HepG2 (cell line): Measurements from ENCODE around the gene PMEPA1. TPM values are rescaled to one million over a fixed set of nuclear protein-coding genes. Genes with fewer than 3 reads are reported as not detected.

Experiments used
- ATAC-seq: fragments of 200-7000 bp; cut with Tn5 transposase; 3 replicates; pipeline ENCODE4 v1.9.1; 2020; ENCODE audit warnings: mild to moderate bottlenecking, moderate library complexity
- BruUV-seq: library from RNA; stranded (reverse); fragments of 400-500 nt; replicated peaks from 2 replicates; lab custom pipeline; 2021; lab: Mats Ljungman, UMichigan
- CTCF ChIA-PET: fragments of 300-600 bp; formaldehyde crosslinking; extraction: SDS; loops from one replicate; lab custom pipeline; 2021; ENCODE audit warnings: low total read pairs, inconsistent platforms, low intra/inter-chr PET ratio; lab: Yijun Ruan, JAX
- POLR2A ChIA-PET: fragments of 350-600 bp; sonication (Branson Sonifier 250); formaldehyde crosslinking; loops from one replicate; lab custom pipeline; 2020; ENCODE audit warnings: antibody characterized with exemption, inconsistent platforms; lab: Yijun Ruan, JAX
- DNase-seq: peaks from one replicate; pipeline ENCODE4 v3.0.0-alpha.2; 2015; ENCODE audit warnings: low spot score
- FAIRE-seq: peaks from 3 replicates; lab custom pipeline; 2011; peaks lifted over from hg19 to GRCh38; lab: Jason Lieb, UNC
- H2AFZ ChIP-seq: one replicate; pipeline ENCODE4 v1.6.1; 2011; ENCODE audit warnings: low read length, inconsistent platforms
- H3K27ac ChIP-seq: fragments of 300-600 bp; 3 replicates; pipeline ENCODE4 v1.8.0; 2011; ENCODE audit warnings: mixed run types, mild to moderate bottlenecking, mixed read lengths, low read length, inconsistent platforms; ENCODE audit not compliant: insufficient read depth; ENCODE audit errors: extremely low read length
- H3K27me3 ChIP-seq, 2 experiments: fragments of 200-600 bp in 1 of 2; 2 replicates in 1 of 2; 3 replicates in 1 of 2; pipeline versions ENCODE4 v1.6.0 to v1.8.0; 2011; ENCODE audit warnings: low read length in 2 of 2, mild to moderate bottlenecking in 2 of 2, moderate library complexity in 2 of 2, inconsistent platforms in 1 of 2; ENCODE audit not compliant: insufficient read depth in 2 of 2, control insufficient read depth in 1 of 2
- H3K36me3 ChIP-seq, 2 experiments: fragments of 200-600 bp in 1 of 2; replicated peaks in 1 of 2; 2 replicates in 1 of 2; 3 replicates in 1 of 2; pipeline versions ENCODE4 v1.5.1 to v1.8.0; 2011; ENCODE audit warnings: low read length in 2 of 2, inconsistent platforms in 1 of 2; ENCODE audit not compliant: insufficient read depth in 2 of 2, control insufficient read depth in 1 of 2
- H3K4me1 ChIP-seq: 2 replicates; pipeline ENCODE4 v1.5.1; 2012; ENCODE audit warnings: low read length, inconsistent platforms; ENCODE audit not compliant: insufficient read depth
- H3K4me2 ChIP-seq: 2 replicates; pipeline ENCODE4 v1.6.0; 2011; ENCODE audit warnings: low read depth, low read length, inconsistent platforms
- H3K4me3 ChIP-seq, 3 experiments: fragments of 200-600 bp in 1 of 3; sonication (generic), shearing (Covaris generic) in 1 of 3; replicated peaks in 1 of 3; 2 replicates each; pipeline ENCODE4 v1.5.1; 2011 to 2016; ENCODE audit warnings: low read length in 3 of 3, inconsistent platforms in 2 of 3, low read depth in 2 of 3, mild to moderate bottlenecking in 2 of 3, control low read depth in 1 of 3, mixed read lengths in 1 of 3; ENCODE audit not compliant: insufficient read depth in 1 of 3
- H3K79me2 ChIP-seq: one replicate; pipeline ENCODE4 v1.6.1; 2011; ENCODE audit warnings: low read length, inconsistent platforms; ENCODE audit not compliant: insufficient read depth
- H3K9ac ChIP-seq: 2 replicates; pipeline ENCODE4 v1.6.0; 2011; ENCODE audit warnings: mild to moderate bottlenecking, low read depth, low read length, inconsistent platforms; ENCODE audit not compliant: insufficient read depth
- H3K9me3 ChIP-seq: 2 replicates; pipeline ENCODE4 v1.5.1; 2012; ENCODE audit warnings: mild to moderate bottlenecking, low read length
- H4K20me1 ChIP-seq: 2 replicates; pipeline ENCODE4 v1.6.0; 2011; ENCODE audit warnings: inconsistent platforms, mild to moderate bottlenecking, low read length, moderate library complexity; ENCODE audit not compliant: insufficient read depth
- HDAC1 ChIP-seq: sonication (generic); formaldehyde crosslinking; IDR thresholded peaks from 2 replicates; pipeline ENCODE4 v1.5.1; 2020; ENCODE audit warnings: mild to moderate bottlenecking, missing genetic modification reagents
- HNF4G ChIP-seq, 2 experiments: sonication (generic) in 1 of 2; formaldehyde crosslinking in 1 of 2; IDR thresholded peaks; 2 replicates each; pipeline versions ENCODE4 v1.4.0 to v1.6.1; 2011 to 2020; ENCODE audit warnings: borderline replicate concordance in 2 of 2, low read depth in 2 of 2, mild to moderate bottlenecking in 2 of 2, low read length in 1 of 2, missing genetic modification reagents in 1 of 2, moderate library complexity in 1 of 2
- KDM3A ChIP-seq: IDR thresholded peaks from 2 replicates; pipeline ENCODE4 v1.6.1; 2018; ENCODE audit warnings: low read depth, missing compliant biosample characterization
- MEIS1 ChIP-seq: sonication (generic); formaldehyde crosslinking; IDR thresholded peaks from 2 replicates; pipeline ENCODE4 v1.9.0; 2021; ENCODE audit warnings: mild to moderate bottlenecking, missing genetic modification reagents, moderate library complexity, borderline replicate concordance
- MXD1 ChIP-seq: sonication (generic); formaldehyde crosslinking; IDR thresholded peaks from 2 replicates; pipeline ENCODE4 v1.4.0; 2020; ENCODE audit warnings: mild to moderate bottlenecking, missing genetic modification reagents
- MXI1 ChIP-seq: IDR thresholded peaks from 3 replicates; pipeline ENCODE4 v1.6.1; 2012; ENCODE audit warnings: low read depth, low read length, inconsistent platforms, borderline replicate concordance
- NRL ChIP-seq: sonication (generic); formaldehyde crosslinking; IDR thresholded peaks from 2 replicates; pipeline ENCODE4 v1.5.0; 2020; ENCODE audit warnings: missing genetic modification reagents, mild to moderate bottlenecking, moderate library complexity, borderline replicate concordance
- PHF21A ChIP-seq: sonication (generic); formaldehyde crosslinking; IDR thresholded peaks from 2 replicates; pipeline ENCODE4 v1.5.0; 2020; ENCODE audit warnings: mild to moderate bottlenecking, missing genetic modification reagents
- PRMT3 ChIP-seq: sonication (generic); formaldehyde crosslinking; IDR thresholded peaks from 2 replicates; pipeline ENCODE4 v1.8.1; 2022; ENCODE audit warnings: low read depth, mild to moderate bottlenecking, moderate library complexity, missing genetic modification reagents, borderline replicate concordance
- SKI ChIP-seq: fragments of 450-650 bp; IDR thresholded peaks from one replicate; pipeline ENCODE4 v1.6.1; 2018; ENCODE audit warnings: mild to moderate bottlenecking; ENCODE audit not compliant: partially characterized antibody
- TGIF2 ChIP-seq: IDR thresholded peaks from 2 replicates; pipeline ENCODE4 v1.6.1; 2016; ENCODE audit warnings: control low read depth, missing compliant biosample characterization
- ZBTB39 ChIP-seq: sonication (generic); formaldehyde crosslinking; IDR thresholded peaks from 2 replicates; pipeline ENCODE4 v1.5.0; 2020; ENCODE audit warnings: missing genetic modification reagents
- ZBTB49 ChIP-seq: sonication (generic); formaldehyde crosslinking; IDR thresholded peaks from 2 replicates; pipeline ENCODE4 v1.4.0; 2020; ENCODE audit warnings: missing genetic modification reagents, borderline replicate concordance
- ZFP62 ChIP-seq: sonication (generic); formaldehyde crosslinking; IDR thresholded peaks from 2 replicates; pipeline ENCODE4 v1.4.0; 2020; ENCODE audit warnings: missing genetic modification reagents
- ZNF224 ChIP-seq: sonication (generic); formaldehyde crosslinking; IDR thresholded peaks from 2 replicates; pipeline ENCODE4 v1.5.0; 2020; ENCODE audit warnings: mild to moderate bottlenecking, missing genetic modification reagents
- ZNF225 ChIP-seq: sonication (generic); formaldehyde crosslinking; IDR thresholded peaks from 2 replicates; pipeline ENCODE4 v1.4.0; 2020; ENCODE audit warnings: mild to moderate bottlenecking, missing genetic modification reagents
- ZNF282 ChIP-seq: fragments of 450-650 bp; IDR thresholded peaks from 2 replicates; pipeline ENCODE4 v1.6.1; 2018; ENCODE audit not compliant: partially characterized antibody
- ZNF34 ChIP-seq: sonication (generic); formaldehyde crosslinking; IDR thresholded peaks from 2 replicates; pipeline ENCODE4 v1.4.0; 2020; ENCODE audit warnings: mild to moderate bottlenecking, missing genetic modification reagents, borderline replicate concordance
- ZNF503 ChIP-seq: sonication (generic); formaldehyde crosslinking; IDR thresholded peaks from 2 replicates; pipeline ENCODE4 v1.4.0; 2020; ENCODE audit warnings: missing genetic modification reagents
- WGBS: methylation state at CpG from one replicate; pipeline ENCODE4 v1.1.6; 2017; ENCODE audit warnings: low lambda C conversion rate; 5-methylcytosine and 5-hydroxymethylcytosine counted together
- in situ Hi-C: cut with HindIII; loops from 2 replicates; pipeline ENCODE4 v1.10.0; 2017; ENCODE audit warnings: low pct_unique_long_range_greater_than_20kb; ENCODE audit not compliant: extremely low pct_ligation_motif_present
- intact Hi-C: fragments of 100-400 bp; cut with micrococcal nuclease; formaldehyde crosslinking; loops from one replicate; pipeline ENCODE4 v1.10.0; 2022; ENCODE audit not compliant: unreplicated experiment
- polyA plus RNA-seq, 8 experiments: library from polyadenylated mRNA; depleted of rRNA in 3 of 8; stranded (reverse) in 7 of 8; unstranded in 1 of 8; fragments of >200 nt; fragmentation: Illumina TruSeq in 4 of 8; extraction: Trizol in 4 of 8; gene quantifications; 2 replicates each; pipeline versions ENCODE4 v1.2.1 to v1.2.3, GENCODE V29; 2011 to 2016; ENCODE audit warnings: low read depth in 4 of 8, missing spikeins in 1 of 8, mixed read lengths in 1 of 8; ENCODE audit not compliant: insufficient read depth in 1 of 8
- total RNA-seq, 5 experiments: library from RNA; depleted of rRNA; stranded (reverse); fragments of >200 nt; fragmentation: Illumina TruSeq; extraction: Trizol; gene quantifications; 2 replicates each; pipeline ENCODE4 v1.2.3, GENCODE V29; 2016; ENCODE audit warnings: low read depth in 1 of 5

PMEPA1 gene
- total and polyA plus RNA-seq, 2 of the 13 experiments (the other 11 are each of a cell fraction or from before 2014, with no cell fraction given), result not detected

- Histone ChIP-seq H3K36me3 (no peaks in the 10 kb centered on the region), H3K4me1 (no peaks in the 10 kb centered on the region), H3K9me3 (no peaks in the 10 kb centered on the region), H3K27ac (no peak overlapping the region), H2AFZ (no peak overlapping the region), H3K4me3 (no peak overlapping the region), H3K79me2 (no peaks in the 10 kb centered on the region), H3K27me3 (peaks cover 5 to 81% of the 10 kb centered on the region in 2 experiments; a peak in 4 of 5 replicates), H3K9ac (no peak overlapping the region), H3K4me2 (no peak overlapping the region), H4K20me1 (no peaks in the 10 kb centered on the region)
- ATAC-seq (no peak), FAIRE-seq (no peak), DNase-seq (no peak)
- TF ChIP-seq MEIS1 (no peak), ZFP62 (no peak), SKI (no peak), ZNF225 (CRISPR knock-in tag) (no peak), MXD1 (CRISPR knock-in tag) (no peak), HDAC1 (CRISPR knock-in tag) (no peak), ZNF282 (no peak), KDM3A (CRISPR knock-in tag) (no peak), ZNF503 (no peak), HNF4G (IDR thresholded peaks at IDR 0.05; ENCODE audit: borderline replicate concordance, low read depth, low read length) (no peak), HNF4G (CRISPR knock-in tag; IDR thresholded peaks at IDR 0.05; ENCODE audit: borderline replicate concordance, low read depth) (no peak), ZBTB39 (CRISPR knock-in tag) (no peak), ZNF224 (CRISPR knock-in tag) (no peak), MXI1 (no peak), TGIF2 (no peak), ZNF34 (CRISPR knock-in tag) (no peak), NRL (CRISPR knock-in tag) (no peak), PHF21A (CRISPR knock-in tag) (no peak), PRMT3 (no peak), ZBTB49 (CRISPR knock-in tag) (no peak)
- ChIA-PET CTCF (no interaction called here), POLR2A (no interaction called here)
- no TSS peak for BruUV-seq
- WGBS, result 28% methylated on average over 6 of the region's 6 CpGs
- intact Hi-C loops (no loop called here), in situ Hi-C loops (no loop called here)
These were observed 91.1 kb downstream of the PMEPA1 start for GRCh38 chr20:57618764-57619050.
